WI38 (cell line): ENCODE data around the gene KCNC4.

Source experiments
- H3K4me3 ChIP-seq: 2 replicates; pipeline ENCODE4 v1.5.1; 2011; ENCODE audit warnings: low read depth, mild to moderate bottlenecking, control low read depth, low read length
- TF ChIP-seq, protein P1 (sequence below): IDR thresholded peaks from 2 replicates; pipeline ENCODE4 v1.5.1; 2012; ENCODE audit warnings: low read depth, mild to moderate bottlenecking, control low read depth, low read length

The KCNC4 gene

DNA sequence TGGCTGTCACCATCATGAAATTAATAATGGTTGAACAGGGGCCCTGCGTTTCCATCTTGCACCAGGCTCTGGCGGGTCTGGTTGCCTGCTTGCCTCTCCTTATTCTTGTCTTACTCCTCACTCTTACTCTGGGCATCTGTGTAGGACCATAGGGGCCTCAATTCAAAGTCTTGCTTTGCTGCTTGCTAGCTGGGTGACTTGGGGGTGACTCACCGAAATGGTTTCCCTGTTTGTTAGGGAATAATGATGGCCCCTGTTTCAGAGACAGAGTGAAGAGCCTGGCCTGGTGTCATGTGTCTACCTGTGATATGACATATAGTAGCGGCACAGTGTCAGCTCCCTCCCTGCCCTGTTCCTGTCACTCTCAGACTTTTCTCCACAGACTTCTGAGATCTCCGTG, 24.6 kb downstream of the KCNC4 start:
- no peak overlapping the region for H3K4me3 ChIP-seq
- TF ChIP-seq, protein P1, sequence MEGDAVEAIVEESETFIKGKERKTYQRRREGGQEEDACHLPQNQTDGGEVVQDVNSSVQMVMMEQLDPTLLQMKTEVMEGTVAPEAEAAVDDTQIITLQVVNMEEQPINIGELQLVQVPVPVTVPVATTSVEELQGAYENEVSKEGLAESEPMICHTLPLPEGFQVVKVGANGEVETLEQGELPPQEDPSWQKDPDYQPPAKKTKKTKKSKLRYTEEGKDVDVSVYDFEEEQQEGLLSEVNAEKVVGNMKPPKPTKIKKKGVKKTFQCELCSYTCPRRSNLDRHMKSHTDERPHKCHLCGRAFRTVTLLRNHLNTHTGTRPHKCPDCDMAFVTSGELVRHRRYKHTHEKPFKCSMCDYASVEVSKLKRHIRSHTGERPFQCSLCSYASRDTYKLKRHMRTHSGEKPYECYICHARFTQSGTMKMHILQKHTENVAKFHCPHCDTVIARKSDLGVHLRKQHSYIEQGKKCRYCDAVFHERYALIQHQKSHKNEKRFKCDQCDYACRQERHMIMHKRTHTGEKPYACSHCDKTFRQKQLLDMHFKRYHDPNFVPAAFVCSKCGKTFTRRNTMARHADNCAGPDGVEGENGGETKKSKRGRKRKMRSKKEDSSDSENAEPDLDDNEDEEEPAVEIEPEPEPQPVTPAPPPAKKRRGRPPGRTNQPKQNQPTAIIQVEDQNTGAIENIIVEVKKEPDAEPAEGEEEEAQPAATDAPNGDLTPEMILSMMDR: no peak

GRCh38 chr1:110235181-110235833, 25.2 kb downstream of the KCNC4 start:
- TF ChIP-seq, protein P1: no peak
- no peak overlapping the region for H3K4me3 ChIP-seq

- no peak overlapping the region for H3K4me3 ChIP-seq
- TF ChIP-seq, protein P1: no peak
These were observed 25.9 kb downstream of the KCNC4 start for GRCh38 chr1:110235834-110236682.

GRCh38 chr1:110237386-110238152, 27.5 kb downstream of the KCNC4 start:
- TF ChIP-seq, protein P1: no peak
- no peak overlapping the region for H3K4me3 ChIP-seq

DNA sequence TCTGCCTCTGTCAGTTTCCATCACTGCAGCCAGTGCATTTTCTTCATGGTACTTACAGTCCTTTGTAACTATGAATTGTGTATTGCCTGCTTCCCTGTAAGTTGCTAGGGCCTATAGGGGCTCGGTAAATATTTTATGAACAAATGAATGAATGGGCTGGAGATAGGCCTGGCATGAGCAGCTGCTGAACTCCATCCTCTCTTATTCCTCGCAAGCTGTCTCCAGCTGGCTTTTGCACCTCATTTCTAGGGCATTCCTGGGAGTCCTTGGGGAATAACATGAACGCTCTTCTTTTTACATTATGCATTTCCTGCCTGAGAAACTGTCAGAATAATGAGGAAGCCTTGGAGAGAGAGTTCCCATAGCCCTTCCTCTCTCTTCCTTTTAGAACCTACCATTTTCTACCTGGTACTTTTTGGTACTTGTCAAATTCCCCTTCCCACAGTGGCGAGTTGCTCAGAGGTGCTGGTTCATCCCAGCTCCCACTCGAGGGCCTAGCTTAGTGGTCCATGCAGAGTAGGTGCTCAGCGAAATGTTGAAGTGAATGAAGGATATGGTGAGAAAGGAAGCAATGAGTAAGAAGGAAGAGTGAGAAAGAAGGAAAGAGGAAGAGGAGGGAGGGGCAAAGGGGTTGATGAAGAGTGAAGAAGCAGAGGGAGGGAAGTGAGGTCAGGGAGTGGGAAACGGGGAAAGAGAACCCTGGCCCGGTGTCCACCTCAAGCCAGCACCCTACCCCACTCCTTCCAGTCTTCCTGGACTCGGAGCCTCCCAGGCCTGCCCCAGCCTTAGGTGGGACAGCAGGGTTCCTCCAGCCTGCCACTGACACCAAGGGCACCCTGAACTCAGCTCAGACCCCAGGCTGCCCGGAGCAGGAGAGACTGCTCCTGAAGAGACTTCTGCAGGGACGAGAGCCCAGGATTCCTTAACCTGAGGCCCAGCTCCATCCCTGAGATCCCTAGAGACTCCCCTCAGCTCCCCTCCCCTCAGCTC, 29.6 kb downstream of the KCNC4 start:
- TF ChIP-seq, protein P1: no peak
- H3K4me3 ChIP-seq: no peak overlapping the region

DNA sequence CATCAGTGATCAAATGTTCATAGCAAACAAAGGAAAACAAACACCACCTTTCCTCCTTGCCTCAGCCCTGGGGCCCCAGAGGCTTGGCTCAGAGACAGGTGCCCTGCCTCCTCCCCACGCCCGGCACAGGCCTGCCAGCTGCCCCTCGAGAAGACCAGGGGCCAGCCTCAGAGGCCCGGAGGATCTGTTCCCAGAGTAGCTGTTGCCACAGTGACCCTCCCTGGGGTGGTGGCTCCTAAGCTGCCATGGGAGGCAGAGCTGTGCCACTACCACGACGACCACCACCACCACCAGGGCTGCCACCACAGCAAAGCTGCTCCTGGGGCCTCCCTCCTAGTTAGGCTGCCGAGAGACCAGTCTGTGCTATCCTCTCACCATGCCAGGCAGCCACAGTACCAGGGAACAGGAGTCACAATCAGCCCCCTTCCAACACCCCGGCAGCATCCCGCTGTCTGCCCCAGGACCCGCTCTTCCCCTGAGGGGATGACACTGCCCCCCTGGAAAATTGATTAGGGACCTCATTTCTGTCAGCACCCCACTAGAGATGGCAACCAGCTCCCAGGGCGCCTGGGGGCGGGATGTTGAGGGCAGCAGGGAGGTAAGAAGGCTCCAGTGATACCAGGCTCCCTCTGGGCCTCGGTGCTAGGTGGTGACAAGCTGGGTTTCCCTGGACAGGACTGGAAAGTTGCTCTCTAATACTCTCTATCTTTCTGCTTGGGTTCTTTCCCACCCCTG, 30.5 kb downstream of the KCNC4 start:
- H3K4me3 ChIP-seq: no peak overlapping the region
- TF ChIP-seq, protein P1: no peak
